ENCODE data around the gene APOA4. TPM values are rescaled to one million over a fixed set of nuclear protein-coding genes. Genes with fewer than 3 reads are reported as not detected.

The APOA4 gene
- total and polyA plus RNA-seq, 9 of the 15 experiments (the other 6 are each of a cell fraction or from before 2014, with no cell fraction given), result 0.07 TPM; not detected in 8

- TF ChIP-seq REST (IDR thresholded peaks at IDR 0.05; ENCODE audit: borderline replicate concordance), result no peak
- no peak for TF ChIP-seq REST (CRISPR knock-in tag; IDR thresholded peaks at IDR 0.05; ENCODE audit: low read depth)
- no peak for TF ChIP-seq IRF1 (CRISPR knock-in tag; IDR thresholded peaks at IDR 0.05; ENCODE audit: borderline replicate concordance)
- TF ChIP-seq MYBL2 (IDR thresholded peaks at IDR 0.05; ENCODE audit: low read depth), result no peak
- no peak for TF ChIP-seq MYBL2 (CRISPR knock-in tag; IDR thresholded peaks at IDR 0.05; ENCODE audit: borderline replicate concordance)
- no peak for TF ChIP-seq ZFPM2 (CRISPR knock-in tag; IDR thresholded peaks at IDR 0.05)
- no peak for TF ChIP-seq RBM39 (optimal IDR thresholded peaks at IDR 0.05; ENCODE audit: low read depth, low read length)
- TF ChIP-seq MCM5 (IDR thresholded peaks at IDR 0.05; ENCODE audit: low read depth), result no peak
- TF ChIP-seq PKNOX1 (IDR thresholded peaks at IDR 0.05), result peak; percentile 58
- no peak for TF ChIP-seq NFATC3 (IDR thresholded peaks at IDR 0.05)
- TF ChIP-seq ZNF589 (CRISPR knock-in tag; IDR thresholded peaks at IDR 0.05; ENCODE audit: low read depth), result no peak
Observed at GRCh38 chr11:116787786-116788486, 35.2 kb downstream of the APOA4 start, which contains the start of gene ZPR1 (continued).
